ENCODE measurements around the gene NRXN3. TPM values are rescaled to one million over a fixed set of nuclear protein-coding genes. Genes with fewer than 3 reads are reported as not detected.

The NRXN3 gene
- polyA plus RNA-seq, 1 donor (not counting 4 experiments of a cell fraction or from before 2014, with no cell fraction given) = 0.89 TPM

- H3K36me3 ChIP-seq (ENCODE audit: control insufficient read depth in 2 of 2, extremely low read depth in 1 of 2, insufficient read depth in 2 of 2, low read length in 2 of 2) = no peaks in the 10 kb centered on the region
- no peak overlapping the region for H3K4me3 ChIP-seq (ENCODE audit: control insufficient read depth in 2 of 3, extremely low read depth in 1 of 3, insufficient read depth in 2 of 3, low read depth in 1 of 3, low read length in 3 of 3)
- no peak for TF ChIP-seq EZH2 (IDR thresholded peaks at IDR 0.05; ENCODE audit: low read length)
- TF ChIP-seq CTCF (optimal IDR thresholded peaks at IDR 0.05 in 1 of 3, IDR thresholded peaks at IDR 0.05 in 1 of 3, conservative IDR thresholded peaks at IDR 0.05 in 1 of 3; ENCODE audit: extremely low read depth in 1 of 3, insufficient read depth in 2 of 3, low read length in 3 of 3) = no peak
- dilution Hi-C loops (cut with MboI; ENCODE audit: extremely low pct_ligation_motif_present, low sequenced_read_pairs) = no loop called here
- no peaks in the 10 kb centered on the region for H4K20me1 ChIP-seq (ENCODE audit: control insufficient read depth, extremely low read depth, insufficient read depth, low read length)
- H3K27me3 ChIP-seq (ENCODE audit: control insufficient read depth, extremely low read depth, insufficient read depth, low read length) = no peaks in the 10 kb centered on the region
- no peak overlapping the region for H2AFZ ChIP-seq (ENCODE audit: control insufficient read depth, low read length)
- H3K9me1 ChIP-seq (ENCODE audit: control insufficient read depth, extremely low read depth, insufficient read depth, low read length) = no peaks in the 10 kb centered on the region
- no peak for FAIRE-seq
- H3K4me2 ChIP-seq (ENCODE audit: control insufficient read depth, extremely low read depth, insufficient read depth, low read depth, low read length) = no peak overlapping the region
- no peaks in the 10 kb centered on the region for H3K4me1 ChIP-seq (ENCODE audit: control insufficient read depth, extremely low read depth, insufficient read depth, low read length)
- no peaks in the 10 kb centered on the region for H3K9me3 ChIP-seq (ENCODE audit: control insufficient read depth, low read depth, low read length)
- H3K27ac ChIP-seq (ENCODE audit: control insufficient read depth, insufficient read depth, low read length) = no peak overlapping the region
- DNase-seq (ENCODE audit: low read depth, low spot score) = no peak
- H3K9ac ChIP-seq (ENCODE audit: control insufficient read depth, extremely low read depth, insufficient read depth, low read length) = no peak overlapping the region
- H3K79me2 ChIP-seq (ENCODE audit: control insufficient read depth, insufficient read depth, low read length) = no peaks in the 10 kb centered on the region
Observed at GRCh38 chr14:79225815-79226214, 1055.6 kb downstream of the NRXN3 start.

- no peak overlapping the region for H3K9ac ChIP-seq (ENCODE audit: control insufficient read depth, extremely low read depth, insufficient read depth, low read length)
- H3K4me1 ChIP-seq (ENCODE audit: control insufficient read depth, extremely low read depth, insufficient read depth, low read length) = no peaks in the 10 kb centered on the region
- no peaks in the 10 kb centered on the region for H3K79me2 ChIP-seq (ENCODE audit: control insufficient read depth, insufficient read depth, low read length)
- H3K4me2 ChIP-seq (ENCODE audit: control insufficient read depth, extremely low read depth, insufficient read depth, low read depth, low read length) = no peak overlapping the region
- no peak overlapping the region for H3K27ac ChIP-seq (ENCODE audit: control insufficient read depth, insufficient read depth, low read length)
- no peak for FAIRE-seq
- no peaks in the 10 kb centered on the region for H4K20me1 ChIP-seq (ENCODE audit: control insufficient read depth, extremely low read depth, insufficient read depth, low read length)
- H3K4me3 ChIP-seq (ENCODE audit: control insufficient read depth in 2 of 3, extremely low read depth in 1 of 3, insufficient read depth in 2 of 3, low read depth in 1 of 3, low read length in 3 of 3) = no peak overlapping the region
- DNase-seq (ENCODE audit: low read depth, low spot score) = no peak
- no peaks in the 10 kb centered on the region for H3K9me1 ChIP-seq (ENCODE audit: control insufficient read depth, extremely low read depth, insufficient read depth, low read length)
- no peak overlapping the region for H2AFZ ChIP-seq (ENCODE audit: control insufficient read depth, low read length)
- no peaks in the 10 kb centered on the region for H3K9me3 ChIP-seq (ENCODE audit: control insufficient read depth, low read depth, low read length)
- H3K36me3 ChIP-seq (ENCODE audit: control insufficient read depth in 2 of 2, extremely low read depth in 1 of 2, insufficient read depth in 2 of 2, low read length in 2 of 2) = no peaks in the 10 kb centered on the region
- no peak for TF ChIP-seq EZH2 (IDR thresholded peaks at IDR 0.05; ENCODE audit: low read length)
- no peak for TF ChIP-seq CTCF (optimal IDR thresholded peaks at IDR 0.05 in 1 of 3, IDR thresholded peaks at IDR 0.05 in 1 of 3, conservative IDR thresholded peaks at IDR 0.05 in 1 of 3; ENCODE audit: extremely low read depth in 1 of 3, insufficient read depth in 2 of 3, low read length in 3 of 3)
- H3K27me3 ChIP-seq (ENCODE audit: control insufficient read depth, extremely low read depth, insufficient read depth, low read length) = no peaks in the 10 kb centered on the region
- dilution Hi-C loops (cut with MboI; ENCODE audit: extremely low pct_ligation_motif_present, low sequenced_read_pairs) = no loop called here
Observed at GRCh38 chr14:79229383-79229909, 1059.3 kb downstream of the NRXN3 start.
